ENCODE data around the gene SLC24A3. TPM values are rescaled to one million over a fixed set of nuclear protein-coding genes. Genes with fewer than 3 reads are reported as not detected.

Gene SLC24A3
- total and polyA plus RNA-seq, 5 donors = 0.57 to 1.1 (median 0.76) TPM

- H3K4me1 ChIP-seq (ENCODE audit: control insufficient read depth, insufficient read depth, low read length) = no peaks in the 10 kb centered on the region
- H3K9me3 ChIP-seq (ENCODE audit: control insufficient read depth, low read length) = no peaks in the 10 kb centered on the region
- H3K27ac ChIP-seq (ENCODE audit: low read length) = no peak overlapping the region
- 71% methylated on average over 10 of the region's 10 CpGs for WGBS
- ATAC-seq (no peak), DNase-seq (no peak)
- H3K4me3 ChIP-seq (ENCODE audit: low read length) = no peak overlapping the region
- no peaks in the 10 kb centered on the region for H3K27me3 ChIP-seq (ENCODE audit: control insufficient read depth, insufficient read depth)
- intact Hi-C loops (cut with DNase I) = no loop called here
Measured at GRCh38 chr20:19466206-19466928, 253.9 kb downstream of the SLC24A3 start.

- H3K4me3 ChIP-seq (ENCODE audit: low read length) = no peak overlapping the region
- no peaks in the 10 kb centered on the region for H3K9me3 ChIP-seq (ENCODE audit: control insufficient read depth, low read length)
- no peaks in the 10 kb centered on the region for H3K27me3 ChIP-seq (ENCODE audit: control insufficient read depth, insufficient read depth)
- ATAC-seq (no peak), DNase-seq (no peak)
- WGBS = 89% methylated on average over 8 of the region's 8 CpGs
- intact Hi-C loops (cut with DNase I) = no loop called here
- no peak overlapping the region for H3K27ac ChIP-seq (ENCODE audit: low read length)
- H3K4me1 ChIP-seq (ENCODE audit: control insufficient read depth, insufficient read depth, low read length) = no peaks in the 10 kb centered on the region
Measured at GRCh38 chr20:19473216-19473921, 260.9 kb downstream of the SLC24A3 start.

GRCh38 chr20:19473922-19474286 lies 261.5 kb downstream of the SLC24A3 start:
- Histone ChIP-seq H3K4me3 (ENCODE audit: low read length) (no peak overlapping the region), H3K27me3 (ENCODE audit: control insufficient read depth, insufficient read depth) (no peaks in the 10 kb centered on the region), H3K27ac (ENCODE audit: low read length) (no peak overlapping the region), H3K4me1 (ENCODE audit: control insufficient read depth, insufficient read depth, low read length) (no peaks in the 10 kb centered on the region), H3K9me3 (ENCODE audit: control insufficient read depth, low read length) (no peaks in the 10 kb centered on the region)
- intact Hi-C loops (cut with DNase I) = no loop called here
- no peak for ATAC-seq
- WGBS = 83% methylated on average over 6 of the region's 6 CpGs
- no peak for DNase-seq

- no peak for DNase-seq
- intact Hi-C loops (cut with DNase I) = no loop called here
- no peak for ATAC-seq
- WGBS = 90% methylated on average over 5 of the region's 5 CpGs
- Histone ChIP-seq H3K4me3 (ENCODE audit: low read length) (no peak overlapping the region), H3K27me3 (ENCODE audit: control insufficient read depth, insufficient read depth) (no peaks in the 10 kb centered on the region), H3K27ac (ENCODE audit: low read length) (no peak overlapping the region), H3K4me1 (ENCODE audit: control insufficient read depth, insufficient read depth, low read length) (no peaks in the 10 kb centered on the region), H3K9me3 (ENCODE audit: control insufficient read depth, low read length) (no peaks in the 10 kb centered on the region)
Measured at GRCh38 chr20:19478320-19478895, 266.0 kb downstream of the SLC24A3 start.

- no peaks in the 10 kb centered on the region for H3K27me3 ChIP-seq (ENCODE audit: control insufficient read depth, insufficient read depth)
- no peak overlapping the region for H3K4me3 ChIP-seq (ENCODE audit: low read length)
- WGBS = 54% methylated on average over 2 of the region's 2 CpGs
- no peaks in the 10 kb centered on the region for H3K9me3 ChIP-seq (ENCODE audit: control insufficient read depth, low read length)
- no peaks in the 10 kb centered on the region for H3K4me1 ChIP-seq (ENCODE audit: control insufficient read depth, insufficient read depth, low read length)
- no peak overlapping the region for H3K27ac ChIP-seq (ENCODE audit: low read length)
- DNase-seq = no peak
- ATAC-seq = no peak
- intact Hi-C loops (cut with DNase I) = no loop called here
Measured at GRCh38 chr20:19482726-19483125, 270.3 kb downstream of the SLC24A3 start.

GRCh38 chr20:19483309-19483708 lies 270.9 kb downstream of the SLC24A3 start:
- H3K27ac ChIP-seq (ENCODE audit: low read length) = no peak overlapping the region
- no peaks in the 10 kb centered on the region for H3K4me1 ChIP-seq (ENCODE audit: control insufficient read depth, insufficient read depth, low read length)
- ATAC-seq = no peak
- H3K4me3 ChIP-seq (ENCODE audit: low read length) = no peak overlapping the region
- DNase-seq = no peak
- intact Hi-C loops (cut with DNase I) = no loop called here
- no peaks in the 10 kb centered on the region for H3K9me3 ChIP-seq (ENCODE audit: control insufficient read depth, low read length)
- H3K27me3 ChIP-seq (ENCODE audit: control insufficient read depth, insufficient read depth) = no peaks in the 10 kb centered on the region

GRCh38 chr20:19486446-19486845 lies 274.0 kb downstream of the SLC24A3 start:
- WGBS = 72% methylated on average over 2 of the region's 2 CpGs
- Histone ChIP-seq H3K27me3 (ENCODE audit: control insufficient read depth, insufficient read depth) (no peaks in the 10 kb centered on the region), H3K9me3 (ENCODE audit: control insufficient read depth, low read length) (no peaks in the 10 kb centered on the region), H3K4me3 (ENCODE audit: low read length) (no peak overlapping the region), H3K27ac (ENCODE audit: low read length) (no peak overlapping the region), H3K4me1 (ENCODE audit: control insufficient read depth, insufficient read depth, low read length) (no peaks in the 10 kb centered on the region)
- ATAC-seq (no peak), DNase-seq (no peak)
- intact Hi-C loops (cut with DNase I) = no loop called here

- DNase-seq (no peak), ATAC-seq (no peak)
- Histone ChIP-seq H3K9me3 (ENCODE audit: control insufficient read depth, low read length) (no peaks in the 10 kb centered on the region), H3K27me3 (ENCODE audit: control insufficient read depth, insufficient read depth) (no peaks in the 10 kb centered on the region), H3K4me1 (ENCODE audit: control insufficient read depth, insufficient read depth, low read length) (no peaks in the 10 kb centered on the region), H3K4me3 (ENCODE audit: low read length) (no peak overlapping the region), H3K27ac (ENCODE audit: low read length) (no peak overlapping the region)
- WGBS = 91% methylated on average over 1 of the region's 1 CpG
- intact Hi-C loops (cut with DNase I) = no loop called here
Measured at GRCh38 chr20:19487420-19487819, 275.0 kb downstream of the SLC24A3 start.

- no peaks in the 10 kb centered on the region for H3K4me1 ChIP-seq (ENCODE audit: control insufficient read depth, insufficient read depth, low read length)
- intact Hi-C loops (cut with DNase I) = no loop called here
- no peak overlapping the region for H3K4me3 ChIP-seq (ENCODE audit: low read length)
- H3K9me3 ChIP-seq (ENCODE audit: control insufficient read depth, low read length) = no peaks in the 10 kb centered on the region
- ATAC-seq = no peak
- no peaks in the 10 kb centered on the region for H3K27me3 ChIP-seq (ENCODE audit: control insufficient read depth, insufficient read depth)
- no peak for DNase-seq
- H3K27ac ChIP-seq (ENCODE audit: low read length) = no peak overlapping the region
- 79% methylated on average over 4 of the region's 4 CpGs for WGBS
Measured at GRCh38 chr20:19491241-19491640, 278.8 kb downstream of the SLC24A3 start.

- Histone ChIP-seq H3K4me1 (ENCODE audit: control insufficient read depth, insufficient read depth, low read length) (no peaks in the 10 kb centered on the region), H3K9me3 (ENCODE audit: control insufficient read depth, low read length) (no peaks in the 10 kb centered on the region), H3K27ac (ENCODE audit: low read length) (no peak overlapping the region), H3K4me3 (ENCODE audit: low read length) (no peak overlapping the region), H3K27me3 (ENCODE audit: control insufficient read depth, insufficient read depth) (no peaks in the 10 kb centered on the region)
- ATAC-seq (no peak), DNase-seq (no peak)
- intact Hi-C loops (cut with DNase I) = no loop called here
- WGBS = 86% methylated on average over 3 of the region's 3 CpGs
Measured at GRCh38 chr20:19492116-19492515, 279.7 kb downstream of the SLC24A3 start.

- H3K4me3 ChIP-seq (ENCODE audit: low read length) = no peak overlapping the region
- ATAC-seq (no peak), DNase-seq (no peak)
- 68% methylated on average over 6 of the region's 6 CpGs for WGBS
- no peaks in the 10 kb centered on the region for H3K4me1 ChIP-seq (ENCODE audit: control insufficient read depth, insufficient read depth, low read length)
- no peaks in the 10 kb centered on the region for H3K27me3 ChIP-seq (ENCODE audit: control insufficient read depth, insufficient read depth)
- no peak overlapping the region for H3K27ac ChIP-seq (ENCODE audit: low read length)
- no peaks in the 10 kb centered on the region for H3K9me3 ChIP-seq (ENCODE audit: control insufficient read depth, low read length)
- intact Hi-C loops (cut with DNase I) = no loop called here
Measured at GRCh38 chr20:19492687-19493336, 280.4 kb downstream of the SLC24A3 start.

All from right cardiac atrium (tissue), 5 donors.